GM18507 (cell line): ENCODE measurements around the gene RFPL3.

Experiments used
- DNase-seq: peaks from one replicate; pipeline ENCODE4 v3.0.0; 2011; ENCODE audit warnings: low read depth; ENCODE audit not compliant: insufficient read length; ENCODE audit errors: extremely low spot score
- FAIRE-seq: peaks from 2 replicates; lab custom pipeline; 2011; peaks lifted over from hg19 to GRCh38; lab: Jason Lieb, UNC

The RFPL3 gene

GRCh38 chr22:32401486-32401885, 43.8 kb downstream of the RFPL3 start:
- DNase-seq: no peak
- no peak for FAIRE-seq

GRCh38 chr22:32404021-32404420, 46.4 kb downstream of the RFPL3 start:
- FAIRE-seq (no peak), DNase-seq (no peak)

- peak; percentile 93 for FAIRE-seq
- no peak for DNase-seq
Observed at GRCh38 chr22:32407312-32407711, 49.6 kb downstream of the RFPL3 start.

GRCh38 chr22:32407936-32408335, 50.3 kb downstream of the RFPL3 start:
- DNase-seq (no peak), FAIRE-seq (no peak)

GRCh38 chr22:32409977-32410376, 52.3 kb downstream of the RFPL3 start:
- DNase-seq (no peak), FAIRE-seq (no peak)

GRCh38 chr22:32410459-32410858, 52.8 kb downstream of the RFPL3 start:
- FAIRE-seq (no peak), DNase-seq (no peak)
